Jurkat, Clone E6-1 (cell line): ENCODE measurements around the gene TAX1BP1. TPM values are rescaled to one million over a fixed set of nuclear protein-coding genes. Genes with fewer than 3 reads are reported as not detected.

Source experiments
- DNase-seq: peaks from one replicate; pipeline ENCODE4 v3.0.0-alpha.2; 2011; ENCODE audit warnings: low read depth, low spot score
- H3K4me3 ChIP-seq: 2 replicates; pipeline ENCODE4 v1.5.1; 2011; ENCODE audit warnings: mild to moderate bottlenecking, low read length, control low read depth, moderate library complexity
- polyA plus RNA-seq: library from polyadenylated mRNA; unstranded; fragments of >200 nt; gene quantifications from one replicate; pipeline ENCODE4 v1.2.1, GENCODE V29; 2012; ENCODE audit warnings: missing spikeins; ENCODE audit not compliant: insufficient read length, insufficient read depth

TAX1BP1 gene
- 92.6 TPM for polyA plus RNA-seq

DNA sequence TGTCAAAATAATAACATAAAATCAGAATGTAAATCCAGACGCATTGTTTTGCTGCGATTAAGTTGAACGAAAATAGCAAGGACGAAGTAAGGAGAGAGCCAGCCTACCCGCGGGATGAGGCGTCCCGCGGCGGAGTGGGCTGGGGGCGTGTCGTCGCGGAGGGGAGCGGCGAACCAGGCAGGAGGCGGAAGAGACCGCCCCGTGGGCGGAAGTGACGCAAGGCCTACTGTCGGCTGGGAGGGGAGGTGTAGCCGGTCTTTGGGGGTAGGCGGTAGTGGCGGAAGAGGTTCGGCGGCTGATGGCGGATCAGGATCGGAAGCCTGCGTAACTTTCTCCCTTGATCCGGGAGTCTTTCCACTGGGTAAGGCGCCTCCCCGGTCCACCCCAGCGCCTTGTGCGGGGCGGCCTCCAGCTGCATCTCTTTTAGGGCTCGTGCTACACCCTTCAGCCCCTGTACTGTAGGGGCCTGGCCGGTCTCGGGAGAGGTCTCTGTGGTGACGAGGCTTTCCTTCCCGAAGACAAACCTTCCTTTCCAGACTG lies at the start of gene TAX1BP1:
TSS of gene TAX1BP1 (plus strand) at position 254 of the 540 bp plus-strand sequence. CDS start 8,363 bp downstream, outside the sequence.
- DNase-seq, result peak; percentile 89

DNA sequence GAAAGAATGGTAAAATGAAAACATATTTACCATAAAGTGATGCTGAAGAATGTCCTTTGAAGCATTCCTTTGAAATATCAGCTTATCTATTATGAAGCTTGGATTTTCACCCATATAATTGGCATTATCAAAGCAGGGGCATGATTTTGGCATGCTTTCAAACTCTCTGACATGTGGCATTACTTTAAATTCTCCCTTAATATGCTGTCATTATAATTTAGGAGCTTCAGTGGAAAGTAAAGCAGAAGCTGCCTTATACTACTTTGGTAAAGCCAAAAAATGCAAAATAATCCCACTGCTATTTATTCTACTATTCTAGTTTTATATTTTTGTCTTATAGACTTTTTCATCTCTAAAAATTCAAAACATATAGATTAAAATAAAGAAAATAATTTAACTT lies 49.3 kb upstream of the TAX1BP1 start:
- H3K4me3 ChIP-seq, result no peak overlapping the region
- DNase-seq, result no peak

More for the DNA sequence above, at the start of gene TAX1BP1:
- peak within 1 kb of the TSS; percentile 97 for H3K4me3 ChIP-seq

DNA sequence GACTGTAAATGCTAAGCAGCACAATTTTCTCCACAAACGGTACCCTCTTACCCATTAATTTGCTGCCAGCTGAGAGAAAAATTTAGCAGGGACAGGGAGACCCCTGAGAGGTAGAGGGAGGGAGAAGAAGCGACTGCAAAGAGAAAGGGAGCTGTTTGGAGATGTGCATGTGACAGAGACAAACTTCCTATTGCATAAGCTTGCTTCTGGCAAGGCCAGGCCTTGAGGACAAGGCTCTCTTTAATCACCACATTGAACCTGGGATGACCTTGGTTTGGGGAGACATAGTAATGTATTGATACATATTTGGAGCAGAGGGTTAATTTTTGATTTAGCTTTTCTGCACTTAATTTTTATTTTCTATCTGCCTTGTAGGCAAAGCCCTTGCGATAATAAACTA lies 46.2 kb upstream of the TAX1BP1 start:
- no peak overlapping the region for H3K4me3 ChIP-seq
- DNase-seq, result no peak

DNA sequence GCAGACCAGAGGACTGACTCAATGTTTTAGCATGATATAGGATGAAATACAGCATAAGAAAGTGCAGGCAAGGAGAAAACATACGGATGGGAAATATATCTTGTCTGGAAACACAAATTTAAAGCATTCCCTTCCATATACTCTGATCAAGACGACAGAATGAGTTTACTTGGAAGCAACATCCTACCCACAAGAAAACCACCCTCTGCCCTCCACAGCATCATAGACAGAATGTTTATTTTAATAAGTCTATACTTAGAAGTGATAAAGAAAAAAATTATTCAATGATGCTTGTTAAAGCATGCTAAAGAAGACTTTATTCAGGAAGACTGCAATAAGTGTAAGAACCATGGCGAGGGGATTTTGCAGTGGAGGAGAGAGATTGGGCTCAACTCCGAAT lies 44.9 kb upstream of the TAX1BP1 start:
- no peak overlapping the region for H3K4me3 ChIP-seq
- no peak for DNase-seq

DNA sequence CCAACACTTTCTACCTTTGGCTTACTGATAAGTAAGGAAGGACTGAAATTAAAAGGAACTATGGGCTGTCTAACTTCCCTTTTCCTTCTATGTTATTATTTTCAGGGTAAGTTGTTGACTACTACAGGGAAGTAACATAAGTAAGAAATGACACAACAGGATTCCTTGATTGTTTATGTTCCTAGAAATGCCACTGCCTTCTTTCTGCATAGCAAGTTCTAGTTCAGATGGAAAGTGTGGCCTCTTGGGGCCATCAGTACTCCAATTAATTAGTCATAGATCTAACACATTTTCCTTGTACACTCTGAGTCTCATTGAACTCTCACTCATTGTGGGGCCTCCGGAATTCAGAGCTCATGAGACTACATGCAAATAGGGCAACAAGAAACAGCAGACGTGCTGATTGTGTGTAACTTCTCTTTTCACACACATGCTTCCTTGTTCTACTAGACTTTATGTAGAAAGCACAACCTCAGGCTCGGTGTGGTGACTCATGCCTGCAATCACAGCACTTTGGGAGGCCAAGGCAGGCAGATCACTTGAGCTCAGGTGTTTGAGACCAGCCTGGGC lies 42.0 kb upstream of the TAX1BP1 start:
- no peak for DNase-seq
- no peak overlapping the region for H3K4me3 ChIP-seq

DNA sequence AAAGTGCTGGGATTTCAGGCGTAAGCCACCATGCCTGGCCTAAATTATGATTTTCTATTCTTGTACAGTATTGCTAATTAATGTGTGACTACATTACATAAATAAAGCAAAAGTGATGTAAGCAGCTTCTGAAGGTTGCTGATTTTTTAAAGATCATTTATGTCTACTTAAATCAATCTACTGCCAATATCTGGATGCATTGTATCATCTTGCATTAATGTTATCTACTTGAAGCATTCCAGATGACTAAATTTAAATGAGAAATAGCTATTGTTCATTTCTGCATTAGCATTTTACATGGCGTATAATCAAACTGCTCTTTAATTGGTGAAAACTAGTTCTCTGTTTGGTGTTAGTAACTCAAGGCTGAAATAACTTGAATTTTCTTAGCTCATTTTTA lies 40.2 kb upstream of the TAX1BP1 start:
- no peak for DNase-seq
- no peak overlapping the region for H3K4me3 ChIP-seq

DNA sequence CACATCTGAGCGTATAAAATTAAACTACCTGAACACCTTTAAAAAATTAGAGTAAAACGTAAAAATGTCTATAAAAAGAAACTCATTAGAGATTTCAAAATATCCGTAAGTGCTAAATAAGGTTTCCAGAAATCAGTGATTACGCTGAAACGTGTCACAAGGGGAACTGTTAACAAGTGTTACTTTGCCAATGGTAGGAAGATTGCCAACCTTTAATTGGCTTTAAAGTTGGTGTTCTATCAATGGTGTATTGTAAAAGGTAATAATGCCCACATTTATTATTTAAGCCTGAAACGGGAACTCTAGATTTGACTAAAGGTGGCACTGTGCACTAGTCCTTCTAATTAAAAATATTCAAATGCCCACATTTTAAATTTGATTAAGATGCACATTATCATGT lies 39.5 kb upstream of the TAX1BP1 start:
- DNase-seq, result no peak

DNA sequence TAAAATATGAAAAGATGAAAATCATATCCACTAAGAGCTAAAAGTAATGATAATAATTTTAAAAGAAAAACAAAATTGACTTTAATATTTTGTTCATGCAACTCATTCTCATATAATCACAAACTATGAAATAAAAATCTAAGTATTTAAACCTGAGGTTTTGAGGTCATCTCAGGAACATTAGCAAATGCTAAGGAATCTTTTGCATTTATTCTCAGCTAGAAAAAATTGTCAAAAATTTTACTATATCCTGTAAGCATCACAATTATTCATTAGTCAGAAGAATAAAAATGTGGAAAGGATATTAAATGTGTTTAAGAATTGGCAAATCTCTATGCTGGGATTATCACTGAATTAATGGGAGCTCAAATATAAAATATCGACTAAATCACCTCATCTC lies 36.8 kb upstream of the TAX1BP1 start:
- no peak overlapping the region for H3K4me3 ChIP-seq
- DNase-seq, result no peak

More for the DNA sequence above, 39.5 kb upstream of the TAX1BP1 start:
- no peak overlapping the region for H3K4me3 ChIP-seq

DNA sequence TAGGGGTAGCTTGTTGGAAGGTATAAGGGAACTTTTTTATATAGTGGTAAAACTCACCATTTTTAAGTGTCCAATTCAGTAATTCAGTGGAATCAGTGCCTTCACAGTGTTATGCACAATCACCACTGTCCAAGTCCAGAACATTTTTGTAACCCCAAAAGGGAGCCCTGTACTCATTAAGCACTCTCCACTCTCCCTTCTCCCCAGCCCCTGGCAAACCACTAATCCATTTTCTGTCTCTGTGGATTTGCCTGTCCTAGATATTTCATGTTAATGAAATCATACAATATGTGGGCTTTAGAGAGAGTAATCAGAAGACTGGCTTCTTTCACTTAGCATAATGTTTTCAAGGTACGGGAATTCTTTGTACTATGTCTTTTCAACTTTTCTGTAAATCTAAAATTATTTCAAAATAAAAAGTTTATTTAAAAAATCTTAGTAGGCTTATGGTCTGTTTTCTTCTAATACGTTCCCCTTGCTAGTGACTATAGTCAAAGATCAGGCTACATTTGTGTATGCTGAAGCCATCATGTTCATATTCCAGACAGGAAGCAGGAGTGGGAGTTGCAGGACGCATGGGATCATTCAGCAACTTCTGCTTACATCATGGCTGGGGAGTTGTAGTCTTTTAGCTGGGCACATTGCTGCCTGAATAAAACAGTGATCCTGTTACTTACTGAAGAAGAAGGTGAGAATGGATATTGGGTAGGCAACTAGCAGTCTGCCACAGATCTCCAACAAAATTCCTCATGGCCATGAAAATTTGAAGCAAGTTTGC lies 35.4 kb upstream of the TAX1BP1 start:
- no peak for DNase-seq
- H3K4me3 ChIP-seq, result no peak overlapping the region

DNA sequence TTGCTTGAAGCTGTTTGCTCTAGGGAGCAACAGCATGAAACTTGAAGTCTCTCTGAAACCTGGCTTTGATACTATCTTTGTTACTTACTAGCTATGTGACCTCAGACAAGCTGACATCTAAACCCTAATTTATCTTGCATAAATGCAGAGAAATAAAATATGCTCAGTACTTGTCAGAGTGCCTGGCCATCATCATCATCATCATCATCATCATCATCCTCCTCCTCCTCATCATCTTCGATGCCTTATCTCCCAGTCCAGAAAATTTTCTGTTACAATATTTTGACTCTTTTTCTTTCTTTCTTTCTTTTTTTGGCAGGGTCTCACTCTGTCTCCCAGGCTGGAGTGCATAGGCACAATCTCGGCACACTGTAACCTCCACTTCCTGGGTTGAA lies 34.8 kb upstream of the TAX1BP1 start:
- no peak overlapping the region for H3K4me3 ChIP-seq
- DNase-seq, result no peak

DNA sequence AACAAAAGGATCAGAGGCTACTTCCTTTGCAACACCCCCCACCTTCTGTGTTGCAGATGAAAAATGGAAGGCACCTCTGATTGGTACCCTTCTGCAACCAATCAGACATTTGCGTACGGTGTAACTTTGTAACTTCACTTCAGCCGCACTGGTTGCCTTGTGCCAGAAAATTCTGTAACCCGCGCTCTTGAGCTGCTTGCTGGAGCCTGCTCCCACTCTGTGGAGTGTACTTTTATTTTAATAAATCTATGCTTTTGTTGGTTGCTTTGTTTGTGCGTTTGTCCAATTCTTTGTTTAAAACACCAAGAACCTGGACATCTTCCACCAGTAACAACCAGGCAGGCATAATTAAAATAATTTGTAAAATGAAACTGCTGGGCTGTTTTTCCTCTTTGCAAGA lies 31.5 kb upstream of the TAX1BP1 start:
- DNase-seq, result no peak
- no peak overlapping the region for H3K4me3 ChIP-seq

DNA sequence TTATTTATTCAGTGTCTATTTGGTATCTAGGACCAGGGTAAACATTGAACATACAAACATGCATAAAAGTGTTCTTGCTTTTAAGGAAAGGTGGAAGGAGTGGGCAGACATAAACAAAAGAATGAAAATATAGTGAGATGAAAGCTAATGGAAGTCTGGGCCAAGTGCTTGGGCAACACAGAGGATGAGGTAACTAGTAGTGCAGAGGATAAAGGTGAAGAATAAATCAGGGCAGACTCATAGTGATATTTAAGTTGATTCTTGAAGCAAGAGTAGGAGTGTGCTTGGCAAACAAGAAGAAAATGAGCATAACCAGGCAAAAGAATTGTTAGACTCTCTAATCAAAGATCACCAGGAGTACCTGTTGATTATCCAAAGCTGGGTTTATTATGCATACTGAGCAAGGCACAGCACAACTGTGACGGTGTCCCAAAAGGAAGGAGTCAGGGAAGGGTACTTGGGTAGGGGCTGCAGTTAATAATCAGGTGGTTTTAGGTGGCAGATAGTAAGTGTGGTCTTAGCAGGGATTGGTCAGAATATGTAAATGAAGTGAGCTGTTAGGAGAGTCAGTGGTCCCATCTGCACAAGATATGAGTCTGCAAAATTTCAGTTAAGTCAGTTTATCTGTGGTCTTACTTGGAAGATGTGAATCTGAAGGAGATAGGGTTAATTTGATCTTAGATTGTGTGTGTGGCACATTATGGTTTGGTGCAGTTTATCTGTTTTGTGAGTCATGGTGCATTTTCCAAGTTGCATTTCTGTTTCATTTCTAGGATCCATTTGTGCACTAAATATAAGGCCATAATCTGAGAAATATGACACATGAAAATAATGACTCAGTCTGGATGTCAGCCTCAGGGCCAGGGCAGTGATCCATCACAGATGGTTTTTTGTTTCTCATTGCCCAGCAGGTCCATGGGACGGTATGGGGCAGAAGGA lies 30.6 kb upstream of the TAX1BP1 start:
- DNase-seq, result no peak
- H3K4me3 ChIP-seq, result no peak overlapping the region

DNA sequence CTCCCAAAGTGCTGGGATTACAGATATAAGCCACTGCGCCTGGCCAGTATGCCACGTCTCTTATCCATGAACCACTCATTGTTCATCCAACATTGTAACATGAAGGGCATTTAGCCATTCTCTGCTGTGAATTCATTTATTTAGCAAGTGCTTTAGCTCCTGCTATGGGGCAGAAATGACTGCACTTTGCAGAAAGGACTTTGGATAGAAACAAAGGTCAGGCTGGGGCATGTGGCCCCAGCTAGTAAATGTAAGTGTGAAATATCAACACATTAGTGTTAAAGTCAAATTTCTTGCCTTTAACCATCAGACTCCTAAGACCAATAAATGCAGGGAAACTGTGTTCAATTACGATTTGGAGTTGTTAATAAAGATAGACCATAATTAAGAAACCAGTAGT lies 27.7 kb upstream of the TAX1BP1 start:
- no peak for DNase-seq
- H3K4me3 ChIP-seq, result no peak overlapping the region

DNA sequence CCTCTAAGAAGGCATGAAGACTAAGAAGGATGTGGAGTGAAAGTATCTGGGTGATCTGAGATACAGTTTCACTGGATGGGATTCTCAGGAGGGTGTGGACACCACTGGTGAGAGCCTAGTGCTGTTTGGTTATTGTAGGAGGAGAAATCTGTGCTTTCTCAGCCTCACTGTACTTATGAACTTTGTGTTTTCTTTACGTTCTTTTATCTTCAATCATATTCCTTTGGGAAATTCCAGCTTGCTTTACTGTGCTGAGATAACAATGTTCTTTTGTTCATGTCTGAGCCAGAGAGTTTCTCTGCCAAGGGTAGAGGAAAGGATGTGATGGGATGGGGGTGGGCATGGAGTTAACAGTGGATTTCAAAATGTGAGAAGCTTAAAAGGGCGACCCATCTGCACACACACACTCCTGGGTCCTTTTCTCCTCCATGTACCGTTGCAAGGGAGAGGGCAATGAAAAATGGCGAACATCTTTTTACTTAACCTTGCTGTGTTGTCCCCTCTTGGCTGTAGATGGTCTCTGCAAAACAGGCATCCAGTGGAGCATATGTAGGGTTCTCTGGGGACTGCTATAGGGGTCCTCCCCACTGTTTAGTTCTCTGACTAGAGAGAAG lies 25.0 kb upstream of the TAX1BP1 start:
- H3K4me3 ChIP-seq, result no peak overlapping the region
- no peak for DNase-seq

DNA sequence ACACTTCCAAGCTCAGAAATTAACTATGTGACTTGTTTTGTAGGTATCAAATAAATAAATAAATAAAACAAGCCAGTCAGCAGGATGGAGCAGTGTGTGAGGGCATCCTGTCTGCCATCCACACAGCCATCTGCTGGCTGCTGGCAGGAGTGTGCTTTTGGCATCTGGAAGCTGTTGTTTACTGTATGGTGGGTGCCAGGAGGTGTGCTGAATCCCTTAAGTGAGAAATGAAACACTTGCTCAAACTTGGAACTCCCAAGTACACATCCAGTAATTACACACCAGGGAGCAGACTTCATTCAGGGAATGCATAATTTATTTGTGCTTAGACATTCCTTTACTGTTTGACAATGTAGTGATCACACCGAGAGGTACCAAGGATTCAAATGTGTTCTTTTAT lies 16.9 kb upstream of the TAX1BP1 start:
- DNase-seq, result peak; percentile 38
- no peak overlapping the region for H3K4me3 ChIP-seq

DNA sequence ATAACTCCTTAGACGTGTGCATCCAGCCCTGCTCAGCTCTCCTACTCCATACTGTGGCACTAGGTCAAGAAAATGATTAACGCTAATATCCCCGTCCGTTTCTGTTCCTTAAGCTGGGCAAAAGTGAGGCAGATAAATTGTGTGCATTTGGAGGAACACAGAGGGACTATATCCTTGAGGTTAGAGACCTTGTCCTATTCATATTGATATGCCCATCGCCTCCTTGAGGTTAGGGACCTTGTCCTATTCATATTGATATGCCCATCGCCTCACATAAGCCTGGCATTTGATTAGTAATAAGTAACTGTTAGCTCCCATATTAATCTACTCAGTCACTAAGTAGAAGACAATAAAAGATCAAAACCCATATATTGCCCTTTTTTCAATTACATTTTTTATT lies 12.9 kb upstream of the TAX1BP1 start:
- no peak overlapping the region for H3K4me3 ChIP-seq
- DNase-seq, result no peak

DNA sequence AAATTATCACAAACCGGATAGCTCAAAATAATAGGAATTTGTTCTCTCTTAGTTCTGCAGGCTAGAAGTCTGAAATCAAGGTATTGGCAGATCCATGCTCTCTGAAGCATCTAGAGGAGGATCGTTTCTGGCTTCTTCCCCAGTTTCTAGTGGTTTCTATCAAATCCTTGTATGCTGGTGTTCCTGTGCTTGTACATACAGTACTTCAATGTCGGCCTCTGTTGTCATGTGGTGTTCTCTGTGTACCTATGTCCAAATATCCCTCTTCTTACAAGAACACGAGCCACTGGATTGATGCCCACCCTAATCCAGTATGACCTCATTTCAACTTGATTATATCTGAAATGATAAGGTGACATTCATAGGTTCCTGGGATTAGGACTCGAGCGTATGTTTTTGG lies 9.8 kb upstream of the TAX1BP1 start:
- H3K4me3 ChIP-seq, result no peak overlapping the region
- DNase-seq, result no peak

DNA sequence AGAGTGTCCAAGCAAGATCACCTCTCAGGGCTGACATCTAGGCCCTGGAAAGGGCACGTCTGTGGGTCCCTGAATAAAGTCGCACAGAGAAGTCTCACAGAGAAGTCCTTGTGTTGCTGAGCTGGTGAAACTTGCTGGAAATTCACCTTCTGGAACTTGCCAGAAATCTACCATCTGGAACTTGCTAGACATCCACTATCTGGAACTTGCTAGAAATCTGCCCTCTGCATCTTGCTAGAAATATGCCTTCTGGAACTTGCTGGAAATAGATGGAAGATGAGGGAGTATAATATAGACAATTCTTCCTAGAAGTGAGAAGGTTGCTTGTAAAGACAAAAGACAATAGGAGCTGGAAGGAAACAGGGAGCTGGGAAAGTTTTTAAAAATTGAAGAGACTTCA lies 5.4 kb upstream of the TAX1BP1 start:
- DNase-seq, result no peak

DNA sequence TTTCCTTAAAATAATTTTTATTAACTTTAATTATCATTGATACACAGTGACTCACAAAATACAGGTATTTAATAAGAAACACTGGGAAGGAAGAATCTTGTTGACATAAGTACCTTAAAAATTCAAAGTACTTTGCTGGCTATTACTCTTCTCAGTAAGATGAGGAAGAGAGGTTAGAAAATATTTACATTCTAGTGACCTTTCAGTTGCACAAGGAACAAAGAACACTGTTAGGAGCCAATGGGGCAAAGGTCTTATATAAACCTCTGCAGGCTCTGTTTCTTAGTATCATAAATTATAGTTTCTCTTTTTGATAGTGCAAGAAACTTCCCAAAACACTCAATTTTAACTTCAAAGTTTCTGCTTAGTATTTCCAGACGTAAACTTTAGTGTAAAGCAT lies 4.8 kb upstream of the TAX1BP1 start:
- DNase-seq, result no peak
- H3K4me3 ChIP-seq, result no peak overlapping the region

More for the DNA sequence above, 5.4 kb upstream of the TAX1BP1 start:
- H3K4me3 ChIP-seq, result no peak overlapping the region
